SU-DHL-6 (cell line): ENCODE results near the gene ARPP21.

Experiments used
- H2AFZ ChIP-seq: fragments of 200-600 bp; sonication (generic); 2 replicates; pipeline ENCODE4 v1.6.1; 2014; ENCODE audit warnings: low read depth, mild to moderate bottlenecking, moderate library complexity, mixed read lengths, antibody characterized with exemption, low read length; ENCODE audit not compliant: severe bottlenecking
- H3F3A ChIP-seq: fragments of 200-600 bp; shearing (Covaris generic); 2 replicates; pipeline ENCODE4 v1.6.0; 2016; ENCODE audit warnings: antibody characterized with exemption, mild to moderate bottlenecking; ENCODE audit not compliant: insufficient read depth
- H3K27ac ChIP-seq: fragments of 200-600 bp; sonication (generic); 2 replicates; pipeline ENCODE4 v1.5.1; 2016; ENCODE audit warnings: low read depth, mild to moderate bottlenecking, low read length, moderate library complexity, mixed read lengths
- H3K27me3 ChIP-seq: fragments of 200-600 bp; sonication (generic), shearing (Covaris generic); 2 replicates; pipeline ENCODE4 v1.6.0; 2014; ENCODE audit warnings: mild to moderate bottlenecking, low read length
- H3K36me3 ChIP-seq: fragments of 200-600 bp; sonication (generic); 2 replicates; pipeline ENCODE4 v1.6.1; 2014; ENCODE audit warnings: mild to moderate bottlenecking, low read length, mixed read lengths
- H3K4me2 ChIP-seq: fragments of 300-600, 200-600 bp; shearing (Covaris generic), sonication (generic); 2 replicates; pipeline ENCODE4 v1.6.0; 2014; ENCODE audit warnings: low read length, low read depth, mild to moderate bottlenecking; ENCODE audit not compliant: poor library complexity, severe bottlenecking
- H3K4me3 ChIP-seq: fragments of 200-600 bp; sonication (generic); 2 replicates; pipeline ENCODE4 v1.5.1; 2014; ENCODE audit warnings: antibody characterized with exemption, low read length, mild to moderate bottlenecking, mixed read lengths; ENCODE audit not compliant: insufficient read depth, poor library complexity, severe bottlenecking
- H3K79me2 ChIP-seq: fragments of 200-600 bp; sonication (generic); 2 replicates; pipeline ENCODE4 v1.6.1; 2014; ENCODE audit warnings: mild to moderate bottlenecking, low read length, moderate library complexity; ENCODE audit not compliant: insufficient read depth
- H3K9ac ChIP-seq: fragments of 200-600 bp; sonication (generic); 2 replicates; pipeline ENCODE4 v1.7.0; 2014; ENCODE audit warnings: mild to moderate bottlenecking, low read length
- H3K9me2 ChIP-seq: fragments of 200-600 bp; sonication (generic); replicated peaks from 2 replicates; pipeline ENCODE4 v1.6.1; 2014; ENCODE audit warnings: low read length; ENCODE audit not compliant: insufficient read depth
- H3K9me3 ChIP-seq: fragments of 200-600 bp; sonication (generic); 2 replicates; pipeline ENCODE4 v1.6.1; 2014; ENCODE audit warnings: low read length, mixed read lengths; ENCODE audit not compliant: insufficient read depth
- H4K20me1 ChIP-seq: fragments of 200-600 bp; sonication (generic); 2 replicates; pipeline ENCODE4 v1.6.1; 2014; ENCODE audit warnings: low read depth, mild to moderate bottlenecking, antibody characterized with exemption, low read length, moderate library complexity, mixed read lengths
- EZH2phosphoT487 ChIP-seq: fragments of 200-600 bp; sonication (generic), shearing (Covaris generic); conservative IDR thresholded peaks from 2 replicates; pipeline ENCODE4 v1.6.1; 2018; ENCODE audit warnings: mild to moderate bottlenecking, antibody characterized with exemption, low read length, moderate library complexity, mixed read lengths
- TF ChIP-seq, protein P1 (sequence below): fragments of 200-600 bp; sonication (generic); IDR thresholded peaks from one replicate; pipeline ENCODE4 v1.5.1; 2017; ENCODE audit warnings: antibody characterized with exemption, mild to moderate bottlenecking, low read length, moderate library complexity; ENCODE audit not compliant: insufficient read depth, poor library complexity, severe bottlenecking

The ARPP21 gene

DNA sequence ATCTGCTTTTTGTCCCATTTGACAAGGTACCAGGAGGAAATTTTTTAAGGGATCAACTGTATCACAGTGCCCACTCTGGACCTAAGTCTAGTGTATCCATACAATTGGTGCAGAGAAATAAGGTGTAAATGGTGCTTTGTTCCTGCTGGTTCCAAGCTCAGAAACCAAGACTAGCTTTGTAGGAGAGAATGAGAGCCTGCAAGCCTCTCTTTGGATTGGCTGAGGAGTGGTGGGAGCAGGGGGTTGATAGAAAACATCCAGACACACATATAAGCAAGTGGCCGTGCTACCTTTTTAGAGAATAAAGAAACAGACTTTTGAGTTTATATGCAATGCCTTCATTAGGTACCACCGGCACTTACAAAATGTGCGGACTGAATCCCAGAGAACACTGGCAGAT lies 45.8 kb downstream of the ARPP21 start:
- Histone ChIP-seq H3K9ac (no peak overlapping the region), H3K27me3 (no peaks in the 10 kb centered on the region), H3K4me2 (no peak overlapping the region), H3K36me3 (peaks cover 14% of the 10 kb centered on the region), H3K79me2 (no peaks in the 10 kb centered on the region), H3K9me2 (no peaks in the 10 kb centered on the region), H3K27ac (no peak overlapping the region), H3F3A (peaks cover 14% of the 10 kb centered on the region), H4K20me1 (no peaks in the 10 kb centered on the region), H3K4me3 (no peak overlapping the region), H2AFZ (no peak overlapping the region), H3K9me3 (no peaks in the 10 kb centered on the region)
- TF ChIP-seq EZH2phosphoT487 = no peak
- TF ChIP-seq, protein P1, sequence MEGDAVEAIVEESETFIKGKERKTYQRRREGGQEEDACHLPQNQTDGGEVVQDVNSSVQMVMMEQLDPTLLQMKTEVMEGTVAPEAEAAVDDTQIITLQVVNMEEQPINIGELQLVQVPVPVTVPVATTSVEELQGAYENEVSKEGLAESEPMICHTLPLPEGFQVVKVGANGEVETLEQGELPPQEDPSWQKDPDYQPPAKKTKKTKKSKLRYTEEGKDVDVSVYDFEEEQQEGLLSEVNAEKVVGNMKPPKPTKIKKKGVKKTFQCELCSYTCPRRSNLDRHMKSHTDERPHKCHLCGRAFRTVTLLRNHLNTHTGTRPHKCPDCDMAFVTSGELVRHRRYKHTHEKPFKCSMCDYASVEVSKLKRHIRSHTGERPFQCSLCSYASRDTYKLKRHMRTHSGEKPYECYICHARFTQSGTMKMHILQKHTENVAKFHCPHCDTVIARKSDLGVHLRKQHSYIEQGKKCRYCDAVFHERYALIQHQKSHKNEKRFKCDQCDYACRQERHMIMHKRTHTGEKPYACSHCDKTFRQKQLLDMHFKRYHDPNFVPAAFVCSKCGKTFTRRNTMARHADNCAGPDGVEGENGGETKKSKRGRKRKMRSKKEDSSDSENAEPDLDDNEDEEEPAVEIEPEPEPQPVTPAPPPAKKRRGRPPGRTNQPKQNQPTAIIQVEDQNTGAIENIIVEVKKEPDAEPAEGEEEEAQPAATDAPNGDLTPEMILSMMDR = no peak

DNA sequence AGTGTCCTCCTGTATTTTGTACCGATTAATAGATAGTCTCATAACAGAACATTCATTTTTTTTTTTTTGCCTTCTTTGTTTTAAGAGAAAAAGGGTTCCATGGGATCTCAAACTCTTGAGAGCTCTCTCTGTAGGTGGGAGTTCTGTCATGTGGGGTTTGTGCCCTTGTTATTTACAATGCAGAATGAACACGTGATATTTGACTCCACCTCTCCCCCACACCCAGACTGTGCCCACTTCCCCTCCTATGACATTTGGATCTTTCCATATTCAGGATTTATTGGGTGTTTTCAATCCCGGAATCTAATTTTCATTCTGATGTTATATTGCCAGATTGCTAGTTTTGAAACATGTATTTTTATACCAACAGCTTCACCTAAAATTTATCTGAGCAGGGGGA lies 49.5 kb downstream of the ARPP21 start:
- H3K9ac ChIP-seq = no peak overlapping the region
- H3K4me3 ChIP-seq = no peak overlapping the region
- no peak for TF ChIP-seq EZH2phosphoT487
- TF ChIP-seq, protein P1 = no peak
- no peak overlapping the region for H3K4me2 ChIP-seq
- H3K79me2 ChIP-seq = no peaks in the 10 kb centered on the region
- no peaks in the 10 kb centered on the region for H4K20me1 ChIP-seq
- no peaks in the 10 kb centered on the region for H3F3A ChIP-seq
- H3K27me3 ChIP-seq = no peaks in the 10 kb centered on the region
- peaks cover 40% of the 10 kb centered on the region for H3K36me3 ChIP-seq
- no peak overlapping the region for H2AFZ ChIP-seq
- H3K9me3 ChIP-seq = no peaks in the 10 kb centered on the region
- H3K9me2 ChIP-seq = no peaks in the 10 kb centered on the region
- no peak overlapping the region for H3K27ac ChIP-seq

DNA sequence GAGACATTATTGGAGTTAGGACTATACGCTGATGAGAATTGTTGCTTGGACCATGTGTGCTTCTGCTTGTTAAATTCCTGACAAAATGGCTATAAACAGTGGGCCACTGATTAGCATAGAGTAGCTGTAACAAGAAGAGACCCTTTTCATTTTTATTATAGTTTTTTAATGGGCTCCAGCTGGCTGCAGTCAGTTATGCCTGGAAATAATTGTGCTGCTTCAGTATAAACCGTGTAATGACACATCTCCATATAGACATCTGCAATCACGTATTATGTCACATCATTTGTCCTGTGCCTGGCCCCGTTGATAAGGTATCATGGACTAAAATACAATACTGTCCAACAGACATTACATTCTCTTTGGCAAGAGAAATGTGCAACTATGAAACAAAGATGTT lies 50.9 kb downstream of the ARPP21 start:
- Histone ChIP-seq H3K79me2 (no peaks in the 10 kb centered on the region), H4K20me1 (no peaks in the 10 kb centered on the region), H3K27me3 (no peaks in the 10 kb centered on the region), H2AFZ (no peak overlapping the region), H3K27ac (no peak overlapping the region), H3K4me3 (no peak overlapping the region), H3F3A (no peaks in the 10 kb centered on the region), H3K9me3 (no peaks in the 10 kb centered on the region), H3K4me2 (no peak overlapping the region), H3K9ac (no peak overlapping the region), H3K9me2 (no peaks in the 10 kb centered on the region), H3K36me3 (peaks cover 43% of the 10 kb centered on the region)
- TF ChIP-seq EZH2phosphoT487 = no peak
- TF ChIP-seq, protein P1 = no peak
